ENCODE measurements around the gene FAM181A.

- no peak for TF ChIP-seq DMBX1 (CRISPR knock-in tag; IDR thresholded peaks at IDR 0.05; ENCODE audit: borderline replicate concordance)
- no peak for TF ChIP-seq POLR2A (conservative IDR thresholded peaks at IDR 0.05)
- TF ChIP-seq RBM15 (IDR thresholded peaks at IDR 0.05; ENCODE audit: insufficient read depth, low read length), result no peak
- no peak for TF ChIP-seq CTCF (IDR thresholded peaks at IDR 0.05 in 2 of 3, conservative IDR thresholded peaks at IDR 0.05 in 1 of 3; ENCODE audit: insufficient read depth in 2 of 3, low read depth in 1 of 3, low read length in 3 of 3)
- TF ChIP-seq ATF2 (CRISPR knock-in tag; IDR thresholded peaks at IDR 0.05), result no peak
- TF ChIP-seq NFRKB (IDR thresholded peaks at IDR 0.05; ENCODE audit: low read depth), result no peak
- TF ChIP-seq SRSF7 (optimal IDR thresholded peaks at IDR 0.05; ENCODE audit: low read depth, low read length), result no peak
- TF ChIP-seq USF1 (CRISPR knock-in tag; IDR thresholded peaks at IDR 0.05), result no peak
- no peak for TF ChIP-seq SP2 (IDR thresholded peaks at IDR 0.05; ENCODE audit: extremely low read depth, low read depth, low read length, poor library complexity, severe bottlenecking)
- TF ChIP-seq CREB3L1 (IDR thresholded peaks at IDR 0.05; ENCODE audit: borderline replicate concordance, low read depth), result no peak
- no peak for TF ChIP-seq FOXK2 (conservative IDR thresholded peaks at IDR 0.05 in 1 of 2, IDR thresholded peaks at IDR 0.05 in 1 of 2; ENCODE audit: low read depth in 2 of 2)
Observed at GRCh38 chr14:93945070-93945399, 17.9 kb downstream of the FAM181A start.
